ENCODE measurements around the gene RDX.

GRCh38 chr11:110249766-110250165 lies 46.6 kb downstream of the RDX start:
- TF ChIP-seq CTCF (conservative IDR thresholded peaks at IDR 0.05; ENCODE audit: low read depth in 2 of 2) (no peak), ETS1 (IDR thresholded peaks at IDR 0.05) (no peak)

All from GM23338 (cell line).